ENCODE data around the gene ARID1B.

- TF ChIP-seq CTCF (IDR thresholded peaks at IDR 0.05) (no peak), POLR2A (IDR thresholded peaks at IDR 0.05) (no peak)
Measured at GRCh38 chr6:157187182-157188083, 410.3 kb downstream of the ARID1B start.
